SK-N-SH treated with all-trans-retinoic acid at 6 μM for 48 hours (cell line): Measurements from ENCODE around the gene PAFAH1B1.
"Not testable (repeated sequence)": the region's sequence is repeated elsewhere in the genome, so short reads cannot be mapped to it uniquely, and the experiment has no call there.

ENCODE experiments used
- CSDC2 ChIP-seq: fragments of 250-450 bp; sonication (Bioruptor Pico); IDR thresholded peaks from 2 replicates; pipeline ENCODE4 v1.5.0; 2020; ENCODE audit warnings: mild to moderate bottlenecking, moderate library complexity
- OSR1 ChIP-seq: fragments of 250-450 bp; sonication (Bioruptor Pico); IDR thresholded peaks from 2 replicates; pipeline ENCODE4 v1.8.0; 2022; ENCODE audit warnings: moderate library complexity, mild to moderate bottlenecking, inconsistent platforms
- TF ChIP-seq, protein P1 (sequence below): fragments of 250-450 bp; sonication (Bioruptor Pico); IDR thresholded peaks from 2 replicates; pipeline ENCODE4 v1.5.0; 2020; ENCODE audit warnings: mild to moderate bottlenecking, moderate library complexity
- TF ChIP-seq, protein P2 (sequence below): fragments of 250-450 bp; sonication (Bioruptor Pico); IDR thresholded peaks from 2 replicates; pipeline ENCODE4 v1.8.0; 2020; ENCODE audit warnings: mild to moderate bottlenecking, moderate library complexity, borderline replicate concordance
- TF ChIP-seq, protein P3 (sequence below): fragments of 250-450 bp; sonication (Bioruptor Pico); IDR thresholded peaks from 2 replicates; pipeline ENCODE4 v1.5.1; 2021; ENCODE audit warnings: mild to moderate bottlenecking, moderate library complexity

DNA sequence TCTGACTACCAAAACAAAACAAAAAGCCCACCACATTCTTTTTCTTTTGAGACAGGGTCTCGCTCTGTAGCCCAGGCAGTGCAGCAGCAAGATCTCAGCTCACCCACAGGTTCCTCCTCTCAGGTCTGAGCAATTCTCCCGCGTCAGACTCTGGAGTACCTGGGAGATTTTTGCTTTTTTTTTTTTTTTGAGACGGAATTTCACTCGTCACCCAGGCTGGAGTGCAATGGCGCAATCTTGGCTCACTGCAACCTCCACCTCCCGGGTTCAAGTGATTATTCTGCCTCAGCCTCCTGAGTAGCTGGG is 21.2 kb upstream of the PAFAH1B1 start:
- TF ChIP-seq, protein P1, sequence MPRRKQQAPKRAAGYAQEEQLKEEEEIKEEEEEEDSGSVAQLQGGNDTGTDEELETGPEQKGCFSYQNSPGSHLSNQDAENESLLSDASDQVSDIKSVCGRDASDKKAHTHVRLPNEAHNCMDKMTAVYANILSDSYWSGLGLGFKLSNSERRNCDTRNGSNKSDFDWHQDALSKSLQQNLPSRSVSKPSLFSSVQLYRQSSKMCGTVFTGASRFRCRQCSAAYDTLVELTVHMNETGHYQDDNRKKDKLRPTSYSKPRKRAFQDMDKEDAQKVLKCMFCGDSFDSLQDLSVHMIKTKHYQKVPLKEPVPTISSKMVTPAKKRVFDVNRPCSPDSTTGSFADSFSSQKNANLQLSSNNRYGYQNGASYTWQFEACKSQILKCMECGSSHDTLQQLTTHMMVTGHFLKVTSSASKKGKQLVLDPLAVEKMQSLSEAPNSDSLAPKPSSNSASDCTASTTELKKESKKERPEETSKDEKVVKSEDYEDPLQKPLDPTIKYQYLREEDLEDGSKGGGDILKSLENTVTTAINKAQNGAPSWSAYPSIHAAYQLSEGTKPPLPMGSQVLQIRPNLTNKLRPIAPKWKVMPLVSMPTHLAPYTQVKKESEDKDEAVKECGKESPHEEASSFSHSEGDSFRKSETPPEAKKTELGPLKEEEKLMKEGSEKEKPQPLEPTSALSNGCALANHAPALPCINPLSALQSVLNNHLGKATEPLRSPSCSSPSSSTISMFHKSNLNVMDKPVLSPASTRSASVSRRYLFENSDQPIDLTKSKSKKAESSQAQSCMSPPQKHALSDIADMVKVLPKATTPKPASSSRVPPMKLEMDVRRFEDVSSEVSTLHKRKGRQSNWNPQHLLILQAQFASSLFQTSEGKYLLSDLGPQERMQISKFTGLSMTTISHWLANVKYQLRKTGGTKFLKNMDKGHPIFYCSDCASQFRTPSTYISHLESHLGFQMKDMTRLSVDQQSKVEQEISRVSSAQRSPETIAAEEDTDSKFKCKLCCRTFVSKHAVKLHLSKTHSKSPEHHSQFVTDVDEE (CRISPR knock-in tag) = not testable (repeated sequence)
- TF ChIP-seq, protein P2, sequence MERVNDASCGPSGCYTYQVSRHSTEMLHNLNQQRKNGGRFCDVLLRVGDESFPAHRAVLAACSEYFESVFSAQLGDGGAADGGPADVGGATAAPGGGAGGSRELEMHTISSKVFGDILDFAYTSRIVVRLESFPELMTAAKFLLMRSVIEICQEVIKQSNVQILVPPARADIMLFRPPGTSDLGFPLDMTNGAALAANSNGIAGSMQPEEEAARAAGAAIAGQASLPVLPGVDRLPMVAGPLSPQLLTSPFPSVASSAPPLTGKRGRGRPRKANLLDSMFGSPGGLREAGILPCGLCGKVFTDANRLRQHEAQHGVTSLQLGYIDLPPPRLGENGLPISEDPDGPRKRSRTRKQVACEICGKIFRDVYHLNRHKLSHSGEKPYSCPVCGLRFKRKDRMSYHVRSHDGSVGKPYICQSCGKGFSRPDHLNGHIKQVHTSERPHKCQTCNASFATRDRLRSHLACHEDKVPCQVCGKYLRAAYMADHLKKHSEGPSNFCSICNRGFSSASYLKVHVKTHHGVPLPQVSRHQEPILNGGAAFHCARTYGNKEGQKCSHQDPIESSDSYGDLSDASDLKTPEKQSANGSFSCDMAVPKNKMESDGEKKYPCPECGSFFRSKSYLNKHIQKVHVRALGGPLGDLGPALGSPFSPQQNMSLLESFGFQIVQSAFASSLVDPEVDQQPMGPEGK (CRISPR knock-in tag) = not testable (repeated sequence)
- not testable (repeated sequence) for TF ChIP-seq CSDC2, OSR1 (CRISPR knock-in tag)
- TF ChIP-seq, protein P3, sequence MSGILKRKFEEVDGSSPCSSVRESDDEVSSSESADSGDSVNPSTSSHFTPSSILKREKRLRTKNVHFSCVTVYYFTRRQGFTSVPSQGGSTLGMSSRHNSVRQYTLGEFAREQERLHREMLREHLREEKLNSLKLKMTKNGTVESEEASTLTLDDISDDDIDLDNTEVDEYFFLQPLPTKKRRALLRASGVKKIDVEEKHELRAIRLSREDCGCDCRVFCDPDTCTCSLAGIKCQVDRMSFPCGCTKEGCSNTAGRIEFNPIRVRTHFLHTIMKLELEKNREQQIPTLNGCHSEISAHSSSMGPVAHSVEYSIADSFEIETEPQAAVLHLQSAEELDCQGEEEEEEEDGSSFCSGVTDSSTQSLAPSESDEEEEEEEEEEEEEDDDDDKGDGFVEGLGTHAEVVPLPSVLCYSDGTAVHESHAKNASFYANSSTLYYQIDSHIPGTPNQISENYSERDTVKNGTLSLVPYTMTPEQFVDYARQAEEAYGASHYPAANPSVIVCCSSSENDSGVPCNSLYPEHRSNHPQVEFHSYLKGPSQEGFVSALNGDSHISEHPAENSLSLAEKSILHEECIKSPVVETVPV (CRISPR knock-in tag) = not testable (repeated sequence)
